ENCODE data around the gene LIMS1. TPM values are rescaled to one million over a fixed set of nuclear protein-coding genes. Genes with fewer than 3 reads are reported as not detected.

The LIMS1 gene
- total RNA-seq, 1 experiment from 2014 or later = 70.9 TPM

- peak overlapping the region; percentile 78 for H3K27ac Mint-ChIP-seq (ENCODE audit: low read depth, unreplicated experiment)
- POLR2A ChIA-PET = interaction anchor here (0.6 to 3.7 kb wide), 18 partner anchors 9 to 991 kb away, joined by 3 to 26 read pairs (median 4); no protein-coding TSS in a partner anchor
- H3K4me3 Mint-ChIP-seq (ENCODE audit: unreplicated experiment) = peak overlapping the region; percentile 67
- no peak for TF ChIP-seq CTCF (IDR thresholded peaks at IDR 0.05; ENCODE audit: unreplicated experiment)
- no peaks in the 10 kb centered on the region for H3K36me3 Mint-ChIP-seq (ENCODE audit: insufficient read depth, unreplicated experiment)
- peak; percentile 71 for DNase-seq (ENCODE audit: unreplicated experiment)
- H3K27me3 Mint-ChIP-seq (ENCODE audit: insufficient read depth, unreplicated experiment) = no peaks in the 10 kb centered on the region
- no TSS peak for BruUV-seq (replicated peaks)
- CTCF ChIA-PET = interaction anchor here (0.6 to 10.9 kb wide), 7 partner anchors 10 to 34 kb away, joined by 3 to 138 read pairs (median 4); no protein-coding TSS in a partner anchor
- peaks cover 40% of the 10 kb centered on the region for H3K4me1 Mint-ChIP-seq (ENCODE audit: insufficient read depth, unreplicated experiment)
- no peaks in the 10 kb centered on the region for H3K9me3 Mint-ChIP-seq (ENCODE audit: unreplicated experiment)
- intact Hi-C loops (cut with micrococcal nuclease) = loop anchor here (2.0 kb wide), 1 partner anchor 26 kb away; no protein-coding TSS in a partner anchor
Observed at GRCh38 chr2:108621087-108621559, 86.9 kb downstream of the LIMS1 start.

GRCh38 chr2:108621687-108622681 is 87.7 kb downstream of the LIMS1 start:
- no TSS peak for BruUV-seq (replicated peaks)

GRCh38 chr2:108623616-108624015 is 89.3 kb downstream of the LIMS1 start:
- no peaks in the 10 kb centered on the region for H3K27me3 Mint-ChIP-seq (ENCODE audit: insufficient read depth, unreplicated experiment)
- BruUV-seq (replicated peaks) = no TSS peak
- H3K36me3 Mint-ChIP-seq (ENCODE audit: insufficient read depth, unreplicated experiment) = no peaks in the 10 kb centered on the region
- intact Hi-C loops (cut with micrococcal nuclease) = no loop called here
- no peaks in the 10 kb centered on the region for H3K9me3 Mint-ChIP-seq (ENCODE audit: unreplicated experiment)
- ChIA-PET CTCF (interaction anchor here (1.0 to 10.9 kb wide), 2 partner anchors 15 to 18 kb away, joined by 3 to 138 read pairs; no protein-coding TSS in a partner anchor), POLR2A (interaction anchor here (1.6 to 1.9 kb wide), 2 partner anchors 9 to 35 kb away, joined by 3 to 5 read pairs; no protein-coding TSS in a partner anchor)
- H3K27ac Mint-ChIP-seq (ENCODE audit: low read depth, unreplicated experiment) = no peak overlapping the region
- DNase-seq (ENCODE audit: unreplicated experiment) = no peak
- no peak for TF ChIP-seq CTCF (IDR thresholded peaks at IDR 0.05; ENCODE audit: unreplicated experiment)
- peaks cover 27% of the 10 kb centered on the region for H3K4me1 Mint-ChIP-seq (ENCODE audit: insufficient read depth, unreplicated experiment)
- no peak overlapping the region for H3K4me3 Mint-ChIP-seq (ENCODE audit: unreplicated experiment)

More at GRCh38 chr2:108621687-108622681, 87.7 kb downstream of the LIMS1 start:
- Mint-ChIP-seq H3K9me3 (ENCODE audit: unreplicated experiment) (no peaks in the 10 kb centered on the region), H3K4me1 (ENCODE audit: insufficient read depth, unreplicated experiment) (peaks cover 35% of the 10 kb centered on the region), H3K27me3 (ENCODE audit: insufficient read depth, unreplicated experiment) (no peaks in the 10 kb centered on the region), H3K36me3 (ENCODE audit: insufficient read depth, unreplicated experiment) (no peaks in the 10 kb centered on the region), H3K4me3 (ENCODE audit: unreplicated experiment) (peak overlapping the region; percentile 67), H3K27ac (ENCODE audit: low read depth, unreplicated experiment) (peak overlapping the region; percentile 78)
- POLR2A ChIA-PET = interaction anchor here (0.6 to 3.7 kb wide), 16 partner anchors 8 to 990 kb away, joined by 3 to 26 read pairs (median 4); no protein-coding TSS in a partner anchor
- intact Hi-C loops (cut with micrococcal nuclease) = loop anchor here (2.0 kb wide), 1 partner anchor 27 kb away; no protein-coding TSS in a partner anchor
- CTCF ChIA-PET = interaction anchor here (0.6 to 10.9 kb wide), 5 partner anchors 11 to 97 kb away, joined by 3 to 138 read pairs (median 4); partner anchors contain the start of gene RANBP2
- no peak for DNase-seq (ENCODE audit: unreplicated experiment)
- TF ChIP-seq CTCF (IDR thresholded peaks at IDR 0.05; ENCODE audit: unreplicated experiment) = no peak

Data from MCF 10A (cell line).